Ovary (tissue), 9 donors: ENCODE results near the gene TMEM236. TPM values are rescaled to one million over a fixed set of nuclear protein-coding genes. Genes with fewer than 3 reads are reported as not detected.

Experiments used
- DNase-seq, 5 donors: peaks; one replicate each; pipeline ENCODE4 v3.0.0-alpha.2; 2019 to 2020
- H3K27ac ChIP-seq, 2 donors: fragments of 200-600 bp; one replicate each; pipeline versions ENCODE4 v1.5.1 to v1.8.0; 2019 to 2022
- H3K27me3 ChIP-seq: fragments of 200-600 bp; one replicate; pipeline ENCODE4 v1.8.0; 2022
- H3K36me3 ChIP-seq: fragments of 200-600 bp; sonication (generic); one replicate; pipeline ENCODE4 v1.5.1; 2019
- H3K4me1 ChIP-seq: one replicate; pipeline ENCODE4 v1.8.1; 2013; ENCODE audit warnings: mild to moderate bottlenecking, moderate library complexity; ENCODE audit not compliant: insufficient read depth
- H3K4me3 ChIP-seq: fragments of 200-600 bp; sonication (generic); one replicate; pipeline ENCODE4 v1.5.1; 2017
- H3K9me3 ChIP-seq, 2 donors: fragments of 200-600 bp in 1 of 2; sonication (generic) in 1 of 2; one replicate each; pipeline versions ENCODE4 v1.5.1 to v1.8.1; 2013 to 2019; ENCODE audit warnings: mild to moderate bottlenecking in 1 of 2, moderate library complexity in 1 of 2
- CTCF ChIP-seq, 3 donors: fragments of 450-650 bp in 2 of 3; fragments of 200-600 bp in 1 of 3; IDR thresholded peaks; one replicate each; pipeline versions ENCODE4 v1.5.1 to v1.8.0; 2016 to 2022; ENCODE audit warnings: antibody characterized with exemption in 3 of 3, mild to moderate bottlenecking in 1 of 3
- EP300 ChIP-seq: sonication (generic); formaldehyde crosslinking; IDR thresholded peaks from one replicate; pipeline ENCODE4 v1.6.1; 2017; ENCODE audit warnings: antibody characterized with exemption
- POLR2A ChIP-seq: fragments of 450-650 bp; IDR thresholded peaks from one replicate; pipeline ENCODE4 v1.6.1; 2017; ENCODE audit warnings: antibody characterized with exemption, mild to moderate bottlenecking, moderate library complexity
- WGBS, 3 donors: extraction: QIAGEN DNeasy Blood & Tissue Kit in 1 of 3; methylation state at CpG; one replicate each; pipeline versions ENCODE4 v1.1.5 to v1.1.7; 2013 to 2017; 5-methylcytosine and 5-hydroxymethylcytosine counted together
- intact Hi-C, 4 donors: fragments of 100-400 bp; cut with DNase I; formaldehyde crosslinking; loops; one replicate each; pipeline versions ENCODE4 v1.11.0 to v1.15.1; 2022 to 2023
- polyA plus RNA-seq, 2 donors: library from polyadenylated mRNA; stranded (reverse); fragments of 200-250 nt in 1 of 2; fragments of 350-450 nt in 1 of 2; fragmentation: Illumina TruSeq in 1 of 2; extraction: RNeasy Lipid Tissue Mini Kit (QIAGEN cat#74804) in 1 of 2; gene quantifications; one replicate each; pipeline ENCODE4 v1.2.3, GENCODE V29; 2013 to 2014
- total RNA-seq, 7 donors: library from RNA; depleted of rRNA in 2 of 7; stranded (reverse); fragments of >200 nt in 2 of 7; fragmentation: NEBNext Ultra II Directional in 3 of 7; extraction: Animal tissue kit (Norgen Biotek cat#: 25700) in 3 of 7; gene quantifications; one replicate each; pipeline versions ENCODE4 v1.1.0 to v1.2.4, GENCODE V29; 2016 to 2023
- donor health status: DM: no; HTN: no; CAD: no; lungs with moderate emphysema.
- donor health status: DM: no; HTN: no; CAD: no.
- donor health status: Bipolar disorder and iron deficiency.
- donor health status: DM: yes; HTN: yes; CAD: no.
- donor health status: DM: no; HTN: no; CAD: no.
- donor health status: DM: yes; HTN: yes; CAD: no.

TMEM236 gene
- total and polyA plus RNA-seq, 9 donors: 0.11 to 0.72 (median 0.32) TPM

DNA sequence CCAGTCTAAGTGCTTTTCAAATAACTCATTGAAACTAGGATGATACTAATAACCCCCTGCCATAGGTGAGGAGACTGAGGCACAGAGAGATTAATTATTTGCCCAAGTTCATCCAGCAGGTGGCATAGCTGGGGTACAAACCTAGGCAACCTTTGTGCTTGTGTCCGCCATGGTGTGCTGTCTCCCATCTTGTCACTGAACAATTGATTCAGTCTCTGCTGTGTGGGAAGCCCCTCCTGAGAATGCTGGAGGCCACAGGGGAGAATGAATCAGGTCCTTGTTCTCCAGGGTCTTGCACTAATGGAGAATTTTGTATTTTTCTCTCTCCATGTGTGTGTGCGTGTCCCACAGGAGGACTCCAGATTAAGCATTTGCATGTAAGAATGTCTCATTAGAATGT is 15.8 kb upstream of the TMEM236 start:
- Histone ChIP-seq H3K9me3 (no peaks in the 10 kb centered on the region), H3K4me1 (no peaks in the 10 kb centered on the region), H3K27me3 (no peaks in the 10 kb centered on the region), H3K36me3 (no peaks in the 10 kb centered on the region), H3K4me3 (no peak overlapping the region), H3K27ac (no peak overlapping the region)
- WGBS, 3 donors: 94 to 100% (median 99%) methylated on average over 2 of the region's 2 CpGs
- TF ChIP-seq EP300 (no peak), POLR2A (no peak), CTCF (IDR thresholded peaks at IDR 0.05) (no peak)
- DNase-seq: no peak
- intact Hi-C loops: loop anchor here (5.0 to 10.0 kb wide), 3 partner anchors 121 to 499 kb away; partner anchors contain the start of gene HACD1 (in 1 of the 4)

GRCh38 chr10:17737027-17737965 is 14.7 kb upstream of the TMEM236 start:
- DNase-seq: peak in 2 of 5 donors; percentile 27 to 35
- Histone ChIP-seq H3K4me3 (no peak overlapping the region), H3K36me3 (no peaks in the 10 kb centered on the region), H3K27me3 (no peaks in the 10 kb centered on the region), H3K4me1 (no peaks in the 10 kb centered on the region), H3K27ac (no peak overlapping the region), H3K9me3 (no peaks in the 10 kb centered on the region)
- WGBS, 3 donors: 48 to 52% (median 49%) methylated on average over 12 of the region's 12 CpGs
- intact Hi-C loops: loop anchor here (5.0 to 10.0 kb wide), 3 partner anchors 122 to 498 kb away; partner anchors contain the start of gene HACD1 (in 1 of the 4)
- no peak for TF ChIP-seq POLR2A
- TF ChIP-seq EP300: no peak
- TF ChIP-seq CTCF (IDR thresholded peaks at IDR 0.05): peak in 2 of 3 donors; percentile 20 to 27

DNA sequence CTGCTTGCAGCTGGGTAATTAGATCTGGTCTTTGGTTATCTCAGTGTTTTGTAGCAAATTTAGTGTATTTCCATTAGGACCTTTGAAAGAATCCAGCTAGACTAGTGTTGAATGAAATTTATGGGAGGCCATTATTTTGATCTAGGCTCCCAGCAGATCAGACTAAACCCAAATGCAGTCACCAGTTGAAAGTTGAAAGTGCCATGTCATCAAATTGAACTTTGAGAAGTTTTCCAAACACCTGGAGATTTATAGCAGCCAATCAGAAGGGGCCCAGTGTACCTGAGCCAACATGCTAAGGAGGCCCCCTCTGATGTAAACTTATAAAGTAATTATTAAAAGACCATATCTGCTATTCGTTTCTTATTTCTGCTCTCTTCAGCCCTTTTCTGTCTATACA is 11.3 kb upstream of the TMEM236 start:
- intact Hi-C loops: loop anchor here in 1 of 4 donors (5.0 kb wide), 1 partner anchor 133 kb away; no protein-coding TSS in a partner anchor
- 82 to 88% (median 88%) methylated on average over 1 of the region's 1 CpG for WGBS, 3 donors
- H3K27ac ChIP-seq: no peak overlapping the region
- TF ChIP-seq POLR2A (no peak), EP300 (no peak), CTCF (IDR thresholded peaks at IDR 0.05) (no peak)
- H3K27me3 ChIP-seq: no peaks in the 10 kb centered on the region
- no peak overlapping the region for H3K4me3 ChIP-seq
- no peak for DNase-seq
- H3K36me3 ChIP-seq: no peaks in the 10 kb centered on the region
- H3K9me3 ChIP-seq: no peaks in the 10 kb centered on the region
- H3K4me1 ChIP-seq: no peaks in the 10 kb centered on the region

DNA sequence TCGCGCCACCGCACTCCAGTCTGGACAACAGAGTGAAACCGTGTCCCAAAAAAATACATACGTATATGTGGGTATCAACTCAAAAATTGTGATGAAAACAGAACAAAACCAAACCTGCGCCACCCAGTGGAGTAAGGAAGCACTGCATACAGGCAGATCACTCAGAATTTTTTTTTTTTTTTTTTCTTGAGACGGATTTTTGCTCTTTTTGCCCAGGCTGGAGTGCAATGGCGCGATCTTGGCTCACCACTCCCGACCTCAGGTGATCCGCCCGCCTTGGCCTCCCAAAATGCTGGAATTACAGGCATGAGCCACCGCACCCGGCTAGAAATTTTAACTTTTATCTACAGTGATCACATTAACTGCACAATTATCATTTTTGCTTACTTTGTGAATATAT is 9.1 kb upstream of the TMEM236 start:
- peak; percentile 46 to 73 (median 69) for DNase-seq
- H3K4me1 ChIP-seq: no peaks in the 10 kb centered on the region
- no peaks in the 10 kb centered on the region for H3K36me3 ChIP-seq
- TF ChIP-seq POLR2A (no peak), EP300 (no peak), CTCF (IDR thresholded peaks at IDR 0.05) (peak; percentile 54 to 57 (median 57))
- 31 to 38% (median 37%) methylated on average over 14 of the region's 14 CpGs for WGBS, 3 donors
- no peak overlapping the region for H3K4me3 ChIP-seq
- no peaks in the 10 kb centered on the region for H3K9me3 ChIP-seq
- no peak overlapping the region for H3K27ac ChIP-seq
- H3K27me3 ChIP-seq: no peaks in the 10 kb centered on the region
- intact Hi-C loops: loop anchor here in 1 of 4 donors (5.0 kb wide), 1 partner anchor 136 kb away; no protein-coding TSS in a partner anchor
